ENCODE results near the gene SUPT3H.

The SUPT3H gene

DNA sequence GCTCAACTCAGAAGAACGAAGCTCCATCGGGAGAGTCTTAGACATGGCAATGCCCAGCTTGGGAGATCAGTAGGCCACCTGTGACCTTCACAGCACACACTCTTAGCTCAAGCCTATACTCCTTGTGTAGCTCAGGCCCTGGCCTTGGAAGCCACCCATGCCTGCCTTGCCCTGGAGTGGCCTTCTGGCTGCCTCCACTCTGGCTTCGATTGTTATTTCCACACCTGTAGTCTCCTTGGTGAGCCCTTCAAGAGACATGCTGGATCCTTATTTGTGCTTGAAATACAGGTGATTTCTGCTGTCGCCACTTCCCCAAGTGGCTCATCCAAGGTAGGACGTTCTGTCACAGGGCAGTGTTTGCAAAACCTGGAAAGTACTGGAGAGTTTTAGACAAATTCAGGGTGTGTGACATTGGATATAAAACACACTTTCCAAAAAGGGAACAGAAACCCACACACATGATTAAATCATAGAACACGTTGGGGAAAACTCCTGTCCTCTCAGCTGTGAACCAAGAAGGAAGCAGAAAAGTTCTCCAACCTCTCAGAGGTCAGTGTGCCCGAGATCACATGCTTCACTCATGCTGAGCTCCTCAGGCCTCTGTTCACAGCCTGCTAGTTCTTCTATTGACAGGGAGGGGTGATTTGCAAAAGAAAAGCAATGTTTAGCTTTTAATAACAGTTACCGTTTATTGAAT, 598.5 kb downstream of the SUPT3H start:
- no peak for DNase-seq

Data from retina (tissue), 1 donor.